ENCODE measurements around the gene GALNT3. TPM values are rescaled to one million over a fixed set of nuclear protein-coding genes. Genes with fewer than 3 reads are reported as not detected.

Gene GALNT3
- total RNA-seq, 2 donors from 2014 or later: 0.35 to 0.39 TPM

DNA sequence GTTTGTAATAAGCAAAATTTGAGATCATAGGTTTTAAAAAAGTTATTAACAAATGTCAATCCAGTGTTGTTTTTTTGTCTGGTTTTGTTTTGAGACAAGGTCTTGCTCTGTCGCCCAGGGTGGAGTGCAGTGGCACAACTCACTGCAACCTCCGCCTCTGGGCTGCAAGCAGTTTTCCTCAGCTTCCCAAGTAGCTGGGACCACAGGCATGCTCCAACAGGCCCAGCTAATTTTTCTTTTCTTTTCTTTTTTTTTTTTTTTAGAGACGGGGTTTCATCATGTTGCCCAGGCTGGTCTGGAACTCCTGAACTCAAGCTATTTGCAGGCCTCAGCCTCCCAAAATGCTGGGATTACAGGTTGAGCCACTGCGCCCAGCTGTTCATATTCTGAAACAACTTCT, 31.3 kb downstream of the GALNT3 start:
- ATAC-seq (no peak), DNase-seq (no peak)
- intact Hi-C loops (cut with DNase I): no loop called here

DNA sequence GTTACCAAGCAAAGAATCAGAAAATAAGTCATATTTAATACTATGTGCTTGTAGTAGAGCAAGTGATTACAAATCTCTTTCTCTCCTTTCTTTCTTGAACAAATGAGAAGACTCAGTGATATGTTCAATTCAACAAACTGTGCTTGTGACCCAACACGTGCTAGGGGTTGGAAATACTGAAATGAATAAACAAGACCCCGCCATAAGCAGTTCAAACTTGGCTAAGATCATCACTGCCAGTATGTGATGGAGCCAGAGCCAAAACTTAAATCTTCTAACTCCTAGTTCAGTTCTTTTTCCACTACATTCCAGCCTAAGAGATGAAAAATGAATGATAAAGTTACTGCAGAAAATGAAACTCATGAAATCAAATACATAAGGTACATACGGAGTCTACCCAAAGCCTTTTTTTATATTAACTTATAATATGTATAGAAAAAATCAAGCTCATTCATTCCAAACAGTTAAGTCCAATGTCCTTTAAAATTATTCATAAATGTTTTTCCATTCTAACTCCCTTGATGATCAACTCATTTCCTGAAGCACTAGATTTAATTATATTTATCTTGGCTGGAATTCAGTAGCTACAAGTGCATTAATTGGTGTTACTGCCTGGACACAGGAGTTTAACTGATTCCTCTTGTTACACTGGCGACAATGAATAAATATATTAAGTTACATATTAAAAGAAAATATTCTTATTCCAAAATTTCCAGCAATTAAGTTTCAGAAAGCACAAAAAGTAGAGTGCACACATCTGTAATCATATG, 36.0 kb downstream of the GALNT3 start:
- ATAC-seq: no peak
- intact Hi-C loops (cut with DNase I): no loop called here
- no peak for DNase-seq

DNA sequence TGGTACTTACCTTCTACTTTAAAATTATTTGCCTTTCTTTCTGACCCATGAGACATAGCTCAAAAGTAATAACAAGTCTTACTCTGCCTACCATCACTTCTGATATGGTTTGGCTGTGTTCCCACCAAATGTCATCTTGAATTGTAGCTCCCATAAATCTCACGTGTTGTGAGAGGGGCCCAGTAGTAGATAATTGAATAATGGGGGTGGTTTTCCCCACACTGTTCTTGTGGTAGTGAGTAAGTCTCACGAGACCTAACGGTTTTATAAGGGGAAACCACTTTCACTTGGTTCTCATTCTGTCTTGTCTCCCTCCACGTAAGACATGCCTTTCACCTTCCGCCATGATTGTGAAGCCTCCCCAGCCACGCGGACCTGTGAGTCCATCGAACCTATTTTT, 47.5 kb downstream of the GALNT3 start:
- ATAC-seq (no peak), DNase-seq (no peak)
- intact Hi-C loops (cut with DNase I): no loop called here

DNA sequence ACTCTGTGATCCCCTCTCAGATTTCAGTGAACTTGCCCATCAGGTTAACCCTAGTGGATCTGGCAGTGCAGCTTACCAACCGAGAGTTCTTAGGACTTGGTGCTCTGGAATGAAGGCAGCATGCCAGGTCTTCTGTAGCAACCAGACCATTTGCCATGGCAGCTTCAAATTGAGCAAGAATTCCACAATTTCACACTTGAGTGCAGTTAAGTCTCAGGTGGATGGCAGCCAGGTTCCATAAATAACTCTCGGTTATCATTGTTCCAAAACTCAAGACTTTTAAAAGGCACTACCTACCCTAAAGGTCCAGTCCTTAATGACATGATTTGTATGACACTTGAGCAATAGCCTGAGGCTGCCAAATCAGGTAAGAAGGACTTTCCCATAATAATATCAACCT, 48.1 kb downstream of the GALNT3 start:
- DNase-seq: no peak
- no peak for ATAC-seq
- intact Hi-C loops (cut with DNase I): no loop called here

DNA sequence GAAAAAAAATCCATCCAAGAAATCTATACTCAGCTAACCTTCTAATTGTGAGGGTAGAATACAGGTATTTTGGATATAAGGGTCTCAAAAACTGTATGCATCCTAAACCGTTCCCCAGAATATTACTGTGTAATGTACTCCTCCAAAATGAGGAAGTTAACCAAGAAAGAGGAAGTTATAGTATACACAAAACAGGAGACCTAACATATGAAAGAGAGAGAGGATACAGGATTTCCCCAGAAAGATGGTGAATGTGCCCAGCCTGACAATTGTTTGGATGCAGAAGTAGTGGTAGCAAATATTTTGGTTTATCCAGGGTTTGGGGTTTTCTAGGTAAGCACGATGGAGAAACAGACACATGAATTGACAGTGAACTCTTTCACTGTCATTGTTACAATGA, 50.6 kb downstream of the GALNT3 start:
- intact Hi-C loops (cut with DNase I): no loop called here
- no peak for ATAC-seq

DNA sequence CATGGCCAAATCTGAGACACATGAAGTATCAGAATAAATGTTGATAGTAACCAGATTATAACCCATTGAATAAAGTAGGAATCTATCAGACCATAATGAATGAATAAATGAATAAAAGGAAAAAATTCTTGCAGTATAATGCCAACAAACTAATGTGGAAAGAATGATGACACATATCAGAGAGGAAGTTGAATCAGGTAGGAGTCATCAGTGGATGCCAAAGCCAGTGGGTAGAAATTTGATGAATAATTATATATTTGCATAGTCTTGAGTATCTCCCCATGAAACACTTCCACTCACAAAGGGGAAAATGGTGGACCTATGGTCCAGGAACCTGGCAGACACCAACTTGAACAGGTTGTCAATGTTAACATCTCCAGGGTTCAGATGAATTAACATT, 68.6 kb downstream of the GALNT3 start:
- ATAC-seq (no peak), DNase-seq (no peak)
- intact Hi-C loops (cut with DNase I): no loop called here

More for the DNA sequence above, 50.6 kb downstream of the GALNT3 start:
- DNase-seq: no peak

DNA sequence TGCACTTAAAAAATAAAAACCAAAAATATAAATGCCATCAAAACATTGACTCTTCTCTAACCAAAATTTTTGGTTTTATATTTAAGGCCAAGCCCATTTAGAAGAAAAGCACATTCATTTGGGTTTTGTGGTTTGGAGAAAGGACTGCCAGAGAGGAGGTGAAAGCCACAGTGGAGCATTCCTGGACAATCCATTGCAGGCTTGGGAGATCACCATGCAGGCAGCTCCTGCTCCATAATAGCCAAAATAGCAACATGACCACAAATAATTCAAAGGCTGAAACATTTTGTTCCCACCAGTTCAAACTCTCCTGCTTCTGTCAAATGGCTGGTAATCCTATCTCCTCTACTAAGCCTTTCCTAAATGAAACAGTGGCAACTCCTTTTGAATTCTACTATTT, 73.5 kb downstream of the GALNT3 start:
- ATAC-seq (no peak), DNase-seq (no peak)
- intact Hi-C loops (cut with DNase I): no loop called here

DNA sequence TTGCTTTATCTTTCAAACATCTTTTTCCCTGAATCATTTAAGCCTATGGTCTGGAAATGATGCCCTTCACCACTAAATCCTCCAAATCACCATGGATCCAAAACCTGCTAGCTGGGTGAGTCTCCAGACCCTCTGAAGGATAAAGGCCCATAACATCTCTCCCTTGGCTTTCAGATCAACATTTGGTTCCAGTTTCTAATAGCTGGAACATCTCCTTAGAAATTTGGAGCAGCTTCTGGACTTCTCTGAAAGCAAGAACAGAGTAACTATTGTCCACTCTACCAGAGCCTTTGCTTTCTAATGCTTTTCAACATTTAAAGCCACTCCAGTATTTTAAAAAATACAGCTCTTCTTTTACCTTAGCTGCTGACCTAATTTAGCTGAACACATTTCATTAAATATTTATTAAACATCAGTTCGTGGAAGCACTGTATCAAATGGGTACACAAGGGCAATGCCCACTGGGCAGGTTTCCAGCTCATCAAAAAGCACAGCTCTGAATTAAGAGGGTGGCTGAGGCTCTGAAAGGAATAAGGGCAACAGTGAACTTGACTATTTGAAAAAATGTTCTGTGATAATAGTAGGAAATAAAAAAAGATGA, 75.3 kb downstream of the GALNT3 start:
- ATAC-seq (no peak), DNase-seq (no peak)
- intact Hi-C loops (cut with DNase I): no loop called here

DNA sequence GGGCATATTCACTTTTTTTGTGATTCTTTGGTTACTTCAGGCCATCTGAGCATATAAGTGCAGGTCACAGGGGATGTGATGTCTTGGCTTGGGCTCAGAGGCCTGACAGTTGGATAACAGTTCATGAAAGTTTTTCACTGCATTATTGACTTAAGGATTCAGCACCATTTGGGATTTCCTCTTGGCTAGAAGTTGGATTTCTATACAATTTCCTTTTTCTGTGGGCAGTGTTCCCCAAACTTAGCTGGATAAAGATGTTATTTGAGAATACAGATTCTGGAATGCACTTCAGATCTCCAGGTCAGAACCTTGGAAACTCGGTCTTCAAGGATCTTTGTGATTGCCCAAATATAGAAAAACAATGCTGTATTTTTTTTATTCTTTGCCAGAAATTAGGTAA, 78.0 kb downstream of the GALNT3 start:
- DNase-seq (no peak), ATAC-seq (no peak)
- intact Hi-C loops (cut with DNase I): no loop called here

DNA sequence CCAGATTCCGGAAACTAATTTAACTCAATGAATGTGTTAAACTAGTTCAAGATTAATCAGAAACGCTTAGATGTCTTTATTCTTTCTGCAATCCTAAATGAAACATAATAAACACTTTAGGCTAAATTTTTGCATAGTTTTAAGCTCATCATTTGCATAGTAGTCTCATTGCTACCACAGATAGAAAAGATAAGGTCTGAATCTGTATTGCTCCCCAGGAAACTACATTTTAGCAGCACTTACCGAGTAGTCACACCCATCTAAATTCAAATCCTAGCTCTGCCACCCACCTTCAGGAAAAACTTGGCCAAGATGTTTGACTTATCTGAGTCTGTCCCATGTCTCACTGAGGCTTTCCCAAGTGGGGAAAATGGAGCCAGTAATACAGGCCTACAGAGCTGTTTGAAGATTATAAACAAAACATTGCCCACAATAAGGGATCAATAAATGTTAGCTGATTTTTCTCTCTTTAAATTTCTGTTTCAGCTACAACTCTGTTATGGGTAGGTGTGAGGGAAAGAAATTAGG, 87.0 kb downstream of the GALNT3 start:
- intact Hi-C loops (cut with DNase I): no loop called here
- DNase-seq: no peak
- ATAC-seq: no peak

DNA sequence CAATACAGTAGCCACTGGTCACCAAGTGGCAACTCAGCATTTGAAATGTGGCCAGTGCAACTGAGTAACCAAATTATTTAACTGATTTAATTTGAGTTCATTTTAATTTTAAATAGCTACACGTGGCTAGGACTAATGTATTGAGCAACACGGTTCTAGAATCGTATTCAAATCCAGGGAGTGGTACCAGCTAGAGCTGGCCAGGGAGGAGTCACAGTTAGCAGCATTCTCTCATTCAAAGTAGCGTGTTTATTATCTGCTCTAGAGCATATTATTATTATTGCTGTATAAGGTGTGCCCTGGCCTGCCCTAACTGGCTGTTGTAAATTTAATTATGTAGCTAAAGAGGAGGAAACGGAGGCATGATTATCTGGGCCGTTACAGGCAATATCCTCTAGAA, 92.9 kb downstream of the GALNT3 start:
- ATAC-seq (no peak), DNase-seq (no peak)
- intact Hi-C loops (cut with DNase I): no loop called here

DNA sequence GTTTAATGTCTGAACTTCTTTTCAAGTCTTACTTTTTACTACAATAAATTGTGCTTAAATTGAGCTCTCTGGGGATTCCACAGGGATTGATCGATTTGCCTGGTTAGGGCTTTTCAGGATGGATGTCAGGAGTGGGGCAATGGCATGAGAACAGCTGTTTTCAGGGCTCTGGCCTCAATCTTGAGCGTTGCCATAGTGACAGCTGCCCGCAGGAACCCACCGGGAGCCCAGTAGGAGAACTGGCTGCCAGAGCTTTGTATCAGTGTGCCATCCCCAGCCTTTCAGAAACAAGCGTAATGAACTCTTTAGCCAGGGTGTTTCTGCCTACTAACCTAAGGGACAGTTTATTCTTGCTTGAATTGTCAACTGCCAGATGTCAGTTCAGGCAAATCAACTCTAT, 93.5 kb downstream of the GALNT3 start:
- no peak for ATAC-seq
- no peak for DNase-seq
- intact Hi-C loops (cut with DNase I): no loop called here

DNA sequence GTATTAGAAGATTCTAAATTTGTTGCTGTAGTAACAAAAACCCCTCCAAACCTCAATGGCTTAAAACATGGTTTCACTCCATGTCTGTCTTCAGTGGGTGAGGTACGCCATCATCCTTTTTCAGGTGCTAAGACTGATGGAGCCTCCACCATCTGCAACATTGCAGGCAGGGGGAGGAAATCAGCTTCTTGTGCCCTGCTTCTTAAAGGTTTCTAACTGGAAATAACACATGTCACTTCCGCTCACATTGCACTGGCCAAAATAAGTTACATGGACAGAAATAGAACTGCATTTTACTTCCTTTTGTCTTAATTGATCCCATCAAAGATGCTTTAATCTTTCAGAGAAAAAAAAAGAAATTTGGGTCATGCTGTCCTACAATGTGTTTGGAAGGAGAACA, 94.1 kb downstream of the GALNT3 start:
- DNase-seq (no peak), ATAC-seq (no peak)
- intact Hi-C loops (cut with DNase I): loop anchor here in 1 of 2 donors (5.0 kb wide), 1 partner anchor 298 kb away; no protein-coding TSS in a partner anchor

DNA sequence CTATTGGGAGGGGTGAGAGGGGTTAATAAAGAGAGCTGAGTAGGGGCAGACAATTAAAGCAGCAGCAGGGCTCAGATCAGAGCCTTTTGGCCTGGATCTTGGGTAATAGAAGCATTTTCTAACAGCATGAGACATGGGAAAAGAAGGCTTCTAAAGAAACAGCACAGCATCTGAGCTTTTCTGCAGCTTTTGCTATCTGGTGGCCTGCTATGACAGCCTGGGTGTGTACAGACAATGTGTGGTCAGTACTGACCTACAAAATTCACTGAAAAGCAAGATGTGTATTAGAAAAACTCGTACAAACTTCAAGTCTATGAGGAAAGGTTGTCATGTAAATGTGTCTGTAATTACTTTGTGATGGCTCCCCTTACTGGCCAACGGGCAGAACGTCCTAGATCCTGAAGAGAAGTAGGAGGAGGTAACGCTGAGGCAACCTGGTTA, 95.6 kb downstream of the GALNT3 start:
- ATAC-seq (peak; percentile 68 to 70), DNase-seq (peak; percentile 28)
- intact Hi-C loops (cut with DNase I): loop anchor here in 1 of 2 donors (5.0 kb wide), 1 partner anchor 296 kb away; no protein-coding TSS in a partner anchor

DNA sequence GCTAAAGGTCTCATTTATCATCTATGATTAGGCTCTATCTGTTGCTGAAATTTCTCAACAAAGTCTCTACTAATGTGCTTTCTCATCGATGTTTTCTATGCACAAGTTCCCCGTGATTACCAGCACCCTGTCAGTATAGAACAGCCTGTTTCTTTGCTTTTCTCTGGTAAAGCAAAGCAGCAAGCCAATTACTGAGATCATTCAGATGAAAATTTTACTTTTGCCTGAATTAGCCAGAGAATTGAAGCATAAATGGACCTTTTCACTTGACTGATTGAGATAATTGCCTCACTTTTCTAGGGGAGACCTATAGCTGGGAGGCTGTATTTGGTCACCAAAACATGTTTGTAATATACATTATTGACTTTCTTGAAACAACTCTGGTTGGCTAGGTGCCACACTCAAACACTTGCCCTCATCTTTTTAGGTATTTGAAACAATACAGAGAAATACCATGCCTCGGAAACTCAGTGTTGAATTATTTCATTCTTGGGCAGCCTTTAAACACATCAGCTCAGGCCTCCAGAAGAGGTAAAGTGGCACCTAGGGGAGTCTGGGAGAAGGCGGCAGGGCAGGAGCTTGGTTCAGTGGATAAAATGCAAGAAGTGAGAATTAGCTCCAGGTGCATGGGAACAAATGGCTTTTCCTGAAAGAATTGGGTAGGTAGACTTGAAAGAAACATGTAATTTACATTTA, 96.2 kb downstream of the GALNT3 start:
- DNase-seq (no peak), ATAC-seq (no peak)
- intact Hi-C loops (cut with DNase I): loop anchor here (1.0 to 5.0 kb wide), 2 partner anchors 296 to 297 kb away; no protein-coding TSS in a partner anchor

Other genes with a start within 250 kb of the GALNT3 start
- gene TTC21B, start 159.5 kb upstream of the GALNT3 start, total RNA-seq: 10 to 100 TPM; 13.7 to 14.8 TPM